Right lobe of liver (tissue), 6 donors: ENCODE data around the gene TMEM218. TPM values are rescaled to one million over a fixed set of nuclear protein-coding genes. Genes with fewer than 3 reads are reported as not detected.

Experiments
- ATAC-seq, 4 donors: fragments of 200-7000 bp; cut with Tn5 transposase; one replicate each; pipeline ENCODE4 v1.9.1; 2020; ENCODE audit warnings: mild to moderate bottlenecking in 4 of 4, moderate library complexity in 4 of 4
- DNase-seq, 3 donors: peaks; one replicate each; pipeline ENCODE4 v3.0.0-alpha.2; 2020
- H3K27ac ChIP-seq, 3 donors: fragments of 200-600 bp; one replicate each; pipeline ENCODE4 v1.8.0; 2022
- H3K27me3 ChIP-seq, 2 donors: fragments of 200-600 bp; one replicate each; pipeline ENCODE4 v1.8.0; 2022
- H3K36me3 ChIP-seq, 4 donors: fragments of 200-600 bp; sonication (generic) in 1 of 4; one replicate each; pipeline versions ENCODE4 v1.5.1 to v1.8.0; 2017 to 2022; ENCODE audit warnings: control low read depth in 1 of 4
- H3K4me1 ChIP-seq, 4 donors: fragments of 200-600 bp; sonication (generic) in 1 of 4; one replicate each; pipeline versions ENCODE4 v1.5.1 to v1.8.0; 2017 to 2022; ENCODE audit warnings: control low read depth in 1 of 4
- H3K4me3 ChIP-seq, 3 donors: fragments of 200-600 bp; one replicate each; pipeline ENCODE4 v1.8.0; 2022
- H3K9me3 ChIP-seq, 4 donors: fragments of 200-600 bp; sonication (generic) in 1 of 4; one replicate each; pipeline versions ENCODE4 v1.5.1 to v1.8.0; 2017 to 2022; ENCODE audit warnings: control low read depth in 1 of 4
- CTCF ChIP-seq, 4 donors: fragments of 200-600 bp in 3 of 4; fragments of 450-650 bp in 1 of 4; IDR thresholded peaks; one replicate each; pipeline versions ENCODE4 v1.5.1 to v1.8.0; 2016 to 2022; ENCODE audit warnings: antibody characterized with exemption in 4 of 4, mild to moderate bottlenecking in 2 of 4
- POLR2A ChIP-seq: fragments of 450-650 bp; IDR thresholded peaks from one replicate; pipeline ENCODE4 v1.6.1; 2017; ENCODE audit warnings: antibody characterized with exemption, mild to moderate bottlenecking
- WGBS: methylation state at CpG from one replicate; pipeline ENCODE4 v1.1.6; 2018; ENCODE audit warnings: low coverage, low lambda C conversion rate; ENCODE audit not compliant: insufficient coverage; ENCODE audit errors: missing lambda C conversion rate; 5-methylcytosine and 5-hydroxymethylcytosine counted together
- intact Hi-C, 2 donors: fragments of 100-400 bp; cut with DNase I; formaldehyde crosslinking; loops; one replicate each; pipeline versions ENCODE4 v1.11.2 to v1.14.1; 2022
- total RNA-seq, 6 experiments: library from RNA; depleted of rRNA in 2 of 6; stranded (reverse); fragments of >200 nt in 2 of 6; fragmentation: NEBNext Ultra II Directional in 3 of 6; extraction: Animal tissue kit (Norgen Biotek cat#: 25700) in 3 of 6; gene quantifications; one replicate each; pipeline versions ENCODE4 v1.1.0 to v1.2.4, GENCODE V29; 2016 to 2023
- donor health status: DM: no; HTN: yes; CAD: no.
- donor health status: DM: no; HTN: no; CAD: no.
- donor health status: DM: no; HTN: no; CAD: no.
- donor health status: DM: no; HTN: yes; CAD: no.
- donor health status: DM: no; HTN: yes; CAD: no.

Gene TMEM218
- total RNA-seq, 6 experiments from 2014 or later: 7.4 to 13.5 (median 10.5) TPM

GRCh38 chr11:125088576-125089455 is 22.6 kb downstream of the TMEM218 start:
- TF ChIP-seq CTCF (IDR thresholded peaks at IDR 0.05): no peak
- WGBS: 76% methylated on average over 4 of the region's 20 CpGs
- no peak for ATAC-seq
- no peaks in the 10 kb centered on the region for H3K4me1 ChIP-seq
- no peaks in the 10 kb centered on the region for H3K36me3 ChIP-seq
- no peak overlapping the region for H3K27ac ChIP-seq
- no peak overlapping the region for H3K4me3 ChIP-seq
- H3K27me3 ChIP-seq: no peaks in the 10 kb centered on the region
- no peak for DNase-seq
- intact Hi-C loops: loop anchor here in 1 of 2 donors (10.0 kb wide), 2 partner anchors 56 to 316 kb away; no protein-coding TSS in a partner anchor
- no peaks in the 10 kb centered on the region for H3K9me3 ChIP-seq

- WGBS: 83% methylated on average over 2 of the region's 2 CpGs
- DNase-seq: no peak
- no peak overlapping the region for H3K4me3 ChIP-seq
Observed at GRCh38 chr11:125088123-125088522, 23.3 kb downstream of the TMEM218 start.

GRCh38 chr11:125086633-125087296 is 24.7 kb downstream of the TMEM218 start:
- no peak for DNase-seq
- ATAC-seq: no peak

More at GRCh38 chr11:125088123-125088522, 23.3 kb downstream of the TMEM218 start:
- Histone ChIP-seq H3K9me3 (no peaks in the 10 kb centered on the region), H3K27ac (no peak overlapping the region), H3K4me1 (no peaks in the 10 kb centered on the region), H3K27me3 (no peaks in the 10 kb centered on the region), H3K36me3 (no peaks in the 10 kb centered on the region)
- intact Hi-C loops: loop anchor here in 1 of 2 donors (10.0 kb wide), 2 partner anchors 57 to 317 kb away; no protein-coding TSS in a partner anchor
- no peak for ATAC-seq
- TF ChIP-seq POLR2A (no peak), CTCF (IDR thresholded peaks at IDR 0.05) (no peak)

More at GRCh38 chr11:125086633-125087296, 24.7 kb downstream of the TMEM218 start:
- no peak overlapping the region for H3K4me3 ChIP-seq
- no peak overlapping the region for H3K27ac ChIP-seq
- H3K4me1 ChIP-seq: no peaks in the 10 kb centered on the region
- WGBS: 93% methylated on average over 4 of the region's 14 CpGs
- no peak for TF ChIP-seq POLR2A
- no peak for TF ChIP-seq CTCF (IDR thresholded peaks at IDR 0.05)
- intact Hi-C loops: loop anchor here in 1 of 2 donors (10.0 kb wide), 2 partner anchors 58 to 318 kb away; no protein-coding TSS in a partner anchor
- H3K36me3 ChIP-seq: no peaks in the 10 kb centered on the region
- H3K27me3 ChIP-seq: no peaks in the 10 kb centered on the region
- no peaks in the 10 kb centered on the region for H3K9me3 ChIP-seq
